ENCODE data around the gene EXOC8. TPM values are rescaled to one million over a fixed set of nuclear protein-coding genes. Genes with fewer than 3 reads are reported as not detected.

EXOC8 gene
- total RNA-seq, 1 experiment from 2014 or later, result 24.5 TPM

GRCh38 chr1:231286603-231287002 is 51.0 kb downstream of the EXOC8 start:
- no peak overlapping the region for H3K27ac Mint-ChIP-seq (ENCODE audit: unreplicated experiment)
- intact Hi-C loops (cut with micrococcal nuclease; ENCODE audit: unreplicated experiment), result no loop called here
- CTCF ChIA-PET, result no interaction called here
- no peaks in the 10 kb centered on the region for H3K27me3 Mint-ChIP-seq (ENCODE audit: unreplicated experiment)
- DNase-seq, result no peak
- H3K9me3 Mint-ChIP-seq (ENCODE audit: low read depth, unreplicated experiment), result no peaks in the 10 kb centered on the region
- TF ChIP-seq CTCF (IDR thresholded peaks at IDR 0.05; ENCODE audit: unreplicated experiment), result no peak
- H3K4me1 Mint-ChIP-seq (ENCODE audit: low read depth, unreplicated experiment), result no peaks in the 10 kb centered on the region
- BruUV-seq (replicated peaks), result no TSS peak
- H3K4me3 Mint-ChIP-seq (ENCODE audit: low read depth, unreplicated experiment), result no peak overlapping the region
- no peaks in the 10 kb centered on the region for H3K36me3 Mint-ChIP-seq (ENCODE audit: insufficient read depth, unreplicated experiment)

- Mint-ChIP-seq H3K27me3 (ENCODE audit: unreplicated experiment) (no peaks in the 10 kb centered on the region), H3K9me3 (ENCODE audit: low read depth, unreplicated experiment) (no peaks in the 10 kb centered on the region), H3K27ac (ENCODE audit: unreplicated experiment) (no peak overlapping the region), H3K4me3 (ENCODE audit: low read depth, unreplicated experiment) (no peak overlapping the region), H3K36me3 (ENCODE audit: insufficient read depth, unreplicated experiment) (no peaks in the 10 kb centered on the region), H3K4me1 (ENCODE audit: low read depth, unreplicated experiment) (no peaks in the 10 kb centered on the region)
- no peak for DNase-seq
- CTCF ChIA-PET, result no interaction called here
- intact Hi-C loops (cut with micrococcal nuclease; ENCODE audit: unreplicated experiment), result no loop called here
- BruUV-seq (replicated peaks), result no TSS peak
- no peak for TF ChIP-seq CTCF (IDR thresholded peaks at IDR 0.05; ENCODE audit: unreplicated experiment)
These were observed 53.2 kb downstream of the EXOC8 start for GRCh38 chr1:231284441-231284840.

Other genes starting within 250 kb of the EXOC8 start
- 0.09 and 0.15 TPM in 2 replicates for gene TRIM67, start 175.8 kb downstream of the EXOC8 start, total RNA-seq (2022)
- 44.5 and 52.7 TPM in 2 replicates for gene GNPAT, start 96.6 kb downstream of the EXOC8 start, total RNA-seq (2022)
- gene SPRTN, start 441 bp upstream of the EXOC8 start, total RNA-seq (2022), result 17.4 and 19.7 TPM in 2 replicates
- gene EGLN1, start 84.4 kb upstream of the EXOC8 start, total RNA-seq (2022), result 33.3 and 34.9 TPM in 2 replicates
- gene TSNAX, start 190.8 kb upstream of the EXOC8 start, total RNA-seq (2022), result 55.5 and 56.9 TPM in 2 replicates

Measured in Calu3 (cell line).